ENCODE data around the gene PTGES3L. TPM values are rescaled to one million over a fixed set of nuclear protein-coding genes. Genes with fewer than 3 reads are reported as not detected.

PTGES3L gene
- total and polyA plus RNA-seq, 2 of the 13 experiments (the other 11 are each of a cell fraction or from before 2014, with no cell fraction given), result 1.2 to 2.9 TPM

DNA sequence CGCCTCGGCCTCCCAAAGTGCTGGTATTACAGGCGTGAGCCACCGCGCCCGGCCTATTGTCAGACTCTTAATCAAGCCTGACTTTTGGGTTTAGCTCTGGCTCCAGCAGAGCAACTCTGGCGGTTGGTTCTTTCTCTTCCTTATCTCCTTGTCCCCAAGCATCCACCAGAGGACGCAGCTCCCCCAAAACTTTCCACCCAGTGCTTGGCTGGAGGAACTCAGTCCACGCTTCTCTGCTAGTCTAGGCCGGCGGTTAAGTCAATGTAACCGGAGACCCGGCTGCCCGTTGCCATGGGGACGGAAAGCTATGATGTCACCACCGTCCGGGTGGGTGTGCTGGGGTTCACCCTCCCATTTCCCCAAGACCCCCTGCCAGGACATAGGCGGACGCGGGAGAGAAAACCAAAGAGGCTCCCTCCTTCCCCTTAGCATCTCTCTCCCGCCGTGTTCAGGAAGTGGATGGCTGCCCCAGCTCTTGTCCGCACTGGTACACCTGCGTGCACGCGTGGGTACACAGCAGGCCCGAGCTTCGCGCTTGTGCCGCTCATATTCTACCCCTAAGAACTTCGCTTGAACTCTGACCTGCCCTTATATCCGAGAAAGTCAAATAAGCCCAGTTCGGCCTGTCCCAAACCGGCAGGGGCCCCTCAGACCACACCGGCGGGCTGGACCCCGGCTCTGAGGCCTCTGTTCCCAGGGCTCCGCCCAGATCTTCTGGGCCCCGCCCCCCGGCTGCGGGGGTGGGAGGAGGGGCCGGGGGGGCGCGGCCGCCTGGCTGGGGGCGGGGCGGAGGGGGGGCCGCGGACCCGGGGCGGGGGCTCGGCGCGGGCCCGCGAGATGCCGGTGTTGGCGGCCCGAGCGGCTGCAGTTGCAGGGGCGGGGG, 44.8 kb upstream of the PTGES3L start, which contains the start of gene RND2 (continued):
- TF ChIP-seq MYNN (CRISPR knock-in tag; IDR thresholded peaks at IDR 0.05; ENCODE audit: low read depth) (no peak), MAFK (conservative IDR thresholded peaks at IDR 0.05 in 1 of 2, IDR thresholded peaks at IDR 0.05 in 1 of 2; ENCODE audit: low read length in 2 of 2) (0 out of 4 replicates have a peak, but pooled peaks of 1 of the 2 experiments have one; percentile 0), SYNCRIP (IDR thresholded peaks at IDR 0.05; ENCODE audit: insufficient read depth, low read depth, low read length) (no peak), GFI1 (CRISPR knock-in tag; IDR thresholded peaks at IDR 0.05; ENCODE audit: borderline replicate concordance) (0 out of 2 replicates have a peak, but pooled peaks have one; percentile 50), BRCA1 (CRISPR knock-in tag; IDR thresholded peaks at IDR 0.05) (no peak)
- TF ChIP-seq, protein P1, sequence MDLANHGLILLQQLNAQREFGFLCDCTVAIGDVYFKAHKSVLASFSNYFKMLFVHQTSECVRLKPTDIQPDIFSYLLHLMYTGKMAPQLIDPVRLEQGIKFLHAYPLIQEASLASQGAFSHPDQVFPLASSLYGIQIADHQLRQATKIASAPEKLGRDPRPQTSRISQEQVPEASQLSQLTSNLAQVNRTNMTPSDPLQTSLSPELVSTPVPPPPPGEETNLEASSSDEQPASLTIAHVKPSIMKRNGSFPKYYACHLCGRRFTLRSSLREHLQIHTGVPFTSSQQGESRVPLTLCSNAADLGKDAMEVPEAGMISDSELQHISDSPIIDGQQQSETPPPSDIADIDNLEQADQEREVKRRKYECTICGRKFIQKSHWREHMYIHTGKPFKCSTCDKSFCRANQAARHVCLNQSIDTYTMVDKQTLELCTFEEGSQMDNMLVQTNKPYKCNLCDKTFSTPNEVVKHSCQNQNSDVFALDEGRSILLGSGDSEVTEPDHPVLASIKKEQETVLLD (CRISPR knock-in tag; IDR thresholded peaks at IDR 0.05; ENCODE audit: low read depth), result no peak

DNA sequence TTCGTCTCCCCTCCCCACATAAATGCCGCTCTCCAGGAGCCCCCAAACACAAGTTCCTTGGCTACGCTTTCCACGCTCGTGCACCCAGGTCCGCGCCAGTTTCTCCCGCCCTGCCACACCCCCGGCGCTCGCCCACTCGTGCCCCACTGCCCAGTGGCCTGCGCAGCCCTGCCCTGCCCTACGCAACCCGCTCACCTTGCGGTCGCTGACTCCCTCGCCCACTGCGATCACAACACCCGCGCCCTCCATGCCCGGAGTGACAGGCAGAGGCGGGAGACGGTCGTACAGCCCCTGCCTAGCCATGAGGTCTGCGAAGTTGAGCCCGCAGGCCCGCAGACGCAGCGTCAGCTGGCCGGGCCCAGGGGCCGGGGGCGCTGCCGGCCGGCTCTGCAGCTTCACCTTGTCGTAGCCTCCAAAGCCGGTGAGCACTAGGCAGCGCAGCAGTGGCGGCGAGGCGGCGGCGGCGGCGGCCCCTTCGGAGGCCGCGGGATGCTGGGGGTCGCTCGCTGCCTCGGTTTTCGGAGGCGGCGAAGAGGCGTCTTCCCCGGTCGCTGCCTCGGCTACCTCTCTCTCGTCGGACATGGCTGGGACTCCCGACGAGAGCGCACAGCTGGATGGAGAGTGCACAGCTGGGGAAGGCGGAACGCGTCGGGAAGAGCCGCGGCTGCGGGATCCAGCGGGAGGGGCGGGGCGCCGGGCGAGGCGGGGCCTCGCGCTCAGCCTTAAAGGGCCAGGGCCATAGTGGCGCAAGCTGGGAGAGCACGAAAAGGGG, 42.0 kb upstream of the PTGES3L start, which contains the start of gene VAT1:
Gene VAT1, minus strand, starts transcription at position 645 of the 772 bp plus-strand sequence. Its CDS starts 63 bp downstream, at position 582.
- DNase-seq (ENCODE audit: low spot score), result peak; percentile 72
- H2AFZ ChIP-seq (ENCODE audit: low read length), result no peak within 1 kb of the TSS
- H3K9ac ChIP-seq (ENCODE audit: insufficient read depth, low read depth, low read length), result peak within 1 kb of the TSS; percentile 94
- ATAC-seq, result peak; percentile 83
- WGBS (ENCODE audit: low lambda C conversion rate), result 1% methylated on average over 28 of the region's 80 CpGs
- no peaks in the 10 kb centered on the region for H4K20me1 ChIP-seq (ENCODE audit: insufficient read depth, low read length)
- peak; percentile 60 for FAIRE-seq
- peaks cover 10 to 29% of the 10 kb centered on the region in 2 experiments for H3K36me3 ChIP-seq (replicated peaks in 1 of 2; ENCODE audit: control insufficient read depth in 1 of 2, insufficient read depth in 2 of 2, low read length in 2 of 2)
- CTCF ChIA-PET (ENCODE audit: low intra/inter-chr PET ratio, low total read pairs), result no interaction called here
- peaks cover 26% of the 10 kb centered on the region for H3K79me2 ChIP-seq (ENCODE audit: insufficient read depth, low read length)
- peak within 1 kb of the TSS; percentile 70 for H3K27ac ChIP-seq (ENCODE audit: extremely low read length, insufficient read depth, low read length)
- no peaks in the 10 kb centered on the region; a peak in 1 of 5 replicates for H3K27me3 ChIP-seq (ENCODE audit: control insufficient read depth in 1 of 2, insufficient read depth in 2 of 2, low read length in 2 of 2)
- H3K4me3 ChIP-seq (replicated peaks in 1 of 3; ENCODE audit: insufficient read depth in 1 of 3, low read depth in 2 of 3, low read length in 3 of 3), result peak within 1 kb of the TSS; percentile 96 to 100 (median 100)
- intact Hi-C loops (cut with micrococcal nuclease; ENCODE audit: unreplicated experiment) (loop anchor here (1.0 to 5.0 kb wide), 3 partner anchors 12 to 310 kb away; partner anchors contain the start of gene TMEM106A), in situ Hi-C loops (cut with HindIII; ENCODE audit: extremely low pct_ligation_motif_present, low pct_unique_long_range_greater_than_20kb) (no loop called here)
- H3K4me1 ChIP-seq (ENCODE audit: insufficient read depth, low read length), result peaks cover 45% of the 10 kb centered on the region
- no peaks in the 10 kb centered on the region for H3K9me3 ChIP-seq (ENCODE audit: low read length)
- H3K4me2 ChIP-seq (ENCODE audit: low read depth, low read length), result peak within 1 kb of the TSS; percentile 80
- TSS peak; percentile 60 for BruUV-seq (replicated peaks)
- POLR2A ChIA-PET, result interaction anchor here (0.5 to 4.5 kb wide), 19 partner anchors 9 to 346 kb away, joined by 3 to 55 read pairs (median 6); partner anchors contain the start of genes IFI35, NBR1, RPL27 and TMEM106A
- TF ChIP-seq, protein P2, sequence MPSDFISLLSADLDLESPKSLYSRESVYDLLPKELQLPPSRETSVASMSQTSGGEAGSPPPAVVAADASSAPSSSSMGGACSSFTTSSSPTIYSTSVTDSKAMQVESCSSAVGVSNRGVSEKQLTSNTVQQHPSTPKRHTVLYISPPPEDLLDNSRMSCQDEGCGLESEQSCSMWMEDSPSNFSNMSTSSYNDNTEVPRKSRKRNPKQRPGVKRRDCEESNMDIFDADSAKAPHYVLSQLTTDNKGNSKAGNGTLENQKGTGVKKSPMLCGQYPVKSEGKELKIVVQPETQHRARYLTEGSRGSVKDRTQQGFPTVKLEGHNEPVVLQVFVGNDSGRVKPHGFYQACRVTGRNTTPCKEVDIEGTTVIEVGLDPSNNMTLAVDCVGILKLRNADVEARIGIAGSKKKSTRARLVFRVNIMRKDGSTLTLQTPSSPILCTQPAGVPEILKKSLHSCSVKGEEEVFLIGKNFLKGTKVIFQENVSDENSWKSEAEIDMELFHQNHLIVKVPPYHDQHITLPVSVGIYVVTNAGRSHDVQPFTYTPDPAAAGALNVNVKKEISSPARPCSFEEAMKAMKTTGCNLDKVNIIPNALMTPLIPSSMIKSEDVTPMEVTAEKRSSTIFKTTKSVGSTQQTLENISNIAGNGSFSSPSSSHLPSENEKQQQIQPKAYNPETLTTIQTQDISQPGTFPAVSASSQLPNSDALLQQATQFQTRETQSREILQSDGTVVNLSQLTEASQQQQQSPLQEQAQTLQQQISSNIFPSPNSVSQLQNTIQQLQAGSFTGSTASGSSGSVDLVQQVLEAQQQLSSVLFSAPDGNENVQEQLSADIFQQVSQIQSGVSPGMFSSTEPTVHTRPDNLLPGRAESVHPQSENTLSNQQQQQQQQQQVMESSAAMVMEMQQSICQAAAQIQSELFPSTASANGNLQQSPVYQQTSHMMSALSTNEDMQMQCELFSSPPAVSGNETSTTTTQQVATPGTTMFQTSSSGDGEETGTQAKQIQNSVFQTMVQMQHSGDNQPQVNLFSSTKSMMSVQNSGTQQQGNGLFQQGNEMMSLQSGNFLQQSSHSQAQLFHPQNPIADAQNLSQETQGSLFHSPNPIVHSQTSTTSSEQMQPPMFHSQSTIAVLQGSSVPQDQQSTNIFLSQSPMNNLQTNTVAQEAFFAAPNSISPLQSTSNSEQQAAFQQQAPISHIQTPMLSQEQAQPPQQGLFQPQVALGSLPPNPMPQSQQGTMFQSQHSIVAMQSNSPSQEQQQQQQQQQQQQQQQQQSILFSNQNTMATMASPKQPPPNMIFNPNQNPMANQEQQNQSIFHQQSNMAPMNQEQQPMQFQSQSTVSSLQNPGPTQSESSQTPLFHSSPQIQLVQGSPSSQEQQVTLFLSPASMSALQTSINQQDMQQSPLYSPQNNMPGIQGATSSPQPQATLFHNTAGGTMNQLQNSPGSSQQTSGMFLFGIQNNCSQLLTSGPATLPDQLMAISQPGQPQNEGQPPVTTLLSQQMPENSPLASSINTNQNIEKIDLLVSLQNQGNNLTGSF (CRISPR knock-in tag; IDR thresholded peaks at IDR 0.05), result peak; percentile 76
- no peak for TF ChIP-seq LCORL (IDR thresholded peaks at IDR 0.05)
- TF ChIP-seq LCORL (CRISPR knock-in tag; IDR thresholded peaks at IDR 0.05), result no peak; the same call in 1 of the 2 replicates
- TF ChIP-seq HDAC1 (CRISPR knock-in tag; IDR thresholded peaks at IDR 0.05), result peak; percentile 94
- no peak for TF ChIP-seq TEAD3 (CRISPR knock-in tag; optimal IDR thresholded peaks at IDR 0.05; ENCODE audit: borderline replicate concordance)
- no peak for TF ChIP-seq HHEX (CRISPR knock-in tag; IDR thresholded peaks at IDR 0.05)
- TF ChIP-seq RFX3 (CRISPR knock-in tag; IDR thresholded peaks at IDR 0.05), result no peak
- no peak for TF ChIP-seq POLR2AphosphoS2 (IDR thresholded peaks at IDR 0.05; ENCODE audit: low read depth, low read length)

All from HepG2 (cell line).